HepG2 (cell line): ENCODE measurements around the gene ZNF526. TPM values are rescaled to one million over a fixed set of nuclear protein-coding genes. Genes with fewer than 3 reads are reported as not detected.

Experiments
- ARID3A ChIP-seq: IDR thresholded peaks from 2 replicates; pipeline ENCODE4 v1.6.1; 2012; ENCODE audit warnings: low read depth, low read length, improper control_type of control experiment
- ARNT2 ChIP-seq: sonication (generic); formaldehyde crosslinking; IDR thresholded peaks from 2 replicates; pipeline ENCODE4 v1.8.0; 2022; ENCODE audit warnings: mild to moderate bottlenecking, low read depth, missing genetic modification reagents, moderate library complexity
- CREB3 ChIP-seq: sonication (generic); formaldehyde crosslinking; IDR thresholded peaks from 2 replicates; pipeline ENCODE4 v1.5.0; 2020; ENCODE audit warnings: missing genetic modification reagents
- DMTF1 ChIP-seq: sonication (generic); formaldehyde crosslinking; IDR thresholded peaks from 2 replicates; pipeline ENCODE4 v1.4.0; 2020; ENCODE audit warnings: mild to moderate bottlenecking, missing genetic modification reagents
- LRRFIP1 ChIP-seq: sonication (generic); formaldehyde crosslinking; conservative IDR thresholded peaks from 2 replicates; pipeline ENCODE4 v1.4.0; 2020; ENCODE audit warnings: missing genetic modification reagents
- MIXL1 ChIP-seq: IDR thresholded peaks from 2 replicates; pipeline ENCODE4 v1.6.1; 2016
- NFKBIZ ChIP-seq: IDR thresholded peaks from 2 replicates; pipeline ENCODE4 v1.6.1; 2018; ENCODE audit warnings: missing genetic modification reagents, missing compliant biosample characterization
- NFYC ChIP-seq: IDR thresholded peaks from 2 replicates; pipeline ENCODE4 v1.6.1; 2016; ENCODE audit warnings: missing genetic modification reagents, missing compliant biosample characterization
- TOE1 ChIP-seq: sonication (generic); formaldehyde crosslinking; IDR thresholded peaks from 2 replicates; pipeline ENCODE4 v1.4.0; 2020; ENCODE audit warnings: mild to moderate bottlenecking, missing genetic modification reagents
- ZBTB14 ChIP-seq: sonication (generic); formaldehyde crosslinking; IDR thresholded peaks from 2 replicates; pipeline ENCODE4 v1.4.0; 2020; ENCODE audit warnings: missing genetic modification reagents
- ZGPAT ChIP-seq: IDR thresholded peaks from 2 replicates; pipeline ENCODE4 v1.6.1; 2016; ENCODE audit warnings: mild to moderate bottlenecking
- ZNF513 ChIP-seq: sonication (generic); formaldehyde crosslinking; conservative IDR thresholded peaks from 2 replicates; pipeline ENCODE4 v1.5.0; 2020; ENCODE audit warnings: missing genetic modification reagents
- ZNF543 ChIP-seq: sonication (generic); formaldehyde crosslinking; IDR thresholded peaks from 2 replicates; pipeline ENCODE4 v1.4.0; 2020; ENCODE audit warnings: mild to moderate bottlenecking, missing genetic modification reagents
- ZNF546 ChIP-seq: sonication (generic); formaldehyde crosslinking; conservative IDR thresholded peaks from 2 replicates; pipeline ENCODE4 v1.8.1; 2023; ENCODE audit warnings: mild to moderate bottlenecking, missing genetic modification reagents
- ZNF589 ChIP-seq: sonication (generic); formaldehyde crosslinking; conservative IDR thresholded peaks from 2 replicates; pipeline ENCODE4 v1.8.0; 2022; ENCODE audit warnings: mild to moderate bottlenecking, moderate library complexity, missing genetic modification reagents
- ZNF790 ChIP-seq: sonication (generic); formaldehyde crosslinking; IDR thresholded peaks from 2 replicates; pipeline ENCODE4 v1.8.0; 2022; ENCODE audit warnings: missing genetic modification reagents, mild to moderate bottlenecking, borderline replicate concordance
- polyA plus RNA-seq, 8 experiments: library from polyadenylated mRNA; depleted of rRNA in 3 of 8; stranded (reverse) in 7 of 8; unstranded in 1 of 8; fragments of >200 nt; fragmentation: Illumina TruSeq in 4 of 8; extraction: Trizol in 4 of 8; gene quantifications; 2 replicates each; pipeline versions ENCODE4 v1.2.1 to v1.2.3, GENCODE V29; 2011 to 2016; ENCODE audit warnings: low read depth in 4 of 8, missing spikeins in 1 of 8, mixed read lengths in 1 of 8; ENCODE audit not compliant: insufficient read depth in 1 of 8
- total RNA-seq, 5 experiments: library from RNA; depleted of rRNA; stranded (reverse); fragments of >200 nt; fragmentation: Illumina TruSeq; extraction: Trizol; gene quantifications; 2 replicates each; pipeline ENCODE4 v1.2.3, GENCODE V29; 2016; ENCODE audit warnings: low read depth in 1 of 5

The ZNF526 gene
- total and polyA plus RNA-seq, 2 of the 13 experiments (the other 11 are each of a cell fraction or from before 2014, with no cell fraction given) = 3.3 to 8.4 TPM

- TF ChIP-seq ZNF513 (CRISPR knock-in tag) (no peak), TOE1 (no peak), ARNT2 (no peak), LRRFIP1 (CRISPR knock-in tag) (no peak), MIXL1 (CRISPR knock-in tag) (no peak), DMTF1 (CRISPR knock-in tag) (no peak), ARID3A (no peak), ZNF546 (CRISPR knock-in tag) (no peak; the same call in 1 of the 2 replicates), ZBTB14 (peak; percentile 62), NFYC (CRISPR knock-in tag) (peak; percentile 51), ZNF589 (CRISPR knock-in tag) (no peak), ZNF543 (CRISPR knock-in tag) (no peak), ZGPAT (CRISPR knock-in tag) (no peak; the same call in 1 of the 2 replicates), NFKBIZ (CRISPR knock-in tag) (no peak), ZNF790 (CRISPR knock-in tag) (no peak), CREB3 (CRISPR knock-in tag) (no peak)
These were observed 24.5 kb downstream of the ZNF526 start (continued) for GRCh38 chr19:42244347-42245220.
